HG02759 (cell line): ENCODE data around the gene TSC22D3.
A peak's percentile ranks its signal among the peaks of the same experiment; 100 is the strongest.

Source experiments
- ATAC-seq: cut with Tn5 transposase; IDR thresholded peaks from one replicate; pipeline ENCODE4 v1.9.1; 2021; ENCODE audit warnings: mild to moderate bottlenecking, moderate library complexity; ENCODE audit not compliant: unreplicated experiment

Gene TSC22D3

GRCh38 chrX:107763647-107764046, 11.9 kb downstream of the TSC22D3 start:
- no peak for ATAC-seq

GRCh38 chrX:107760304-107761077, 15.1 kb downstream of the TSC22D3 start:
- ATAC-seq: no peak

GRCh38 chrX:107758231-107758766, 17.3 kb downstream of the TSC22D3 start:
- ATAC-seq: no peak

GRCh38 chrX:107755721-107756120, 19.9 kb downstream of the TSC22D3 start:
- ATAC-seq: no peak

GRCh38 chrX:107753187-107753586, 22.4 kb downstream of the TSC22D3 start:
- ATAC-seq: no peak

DNA sequence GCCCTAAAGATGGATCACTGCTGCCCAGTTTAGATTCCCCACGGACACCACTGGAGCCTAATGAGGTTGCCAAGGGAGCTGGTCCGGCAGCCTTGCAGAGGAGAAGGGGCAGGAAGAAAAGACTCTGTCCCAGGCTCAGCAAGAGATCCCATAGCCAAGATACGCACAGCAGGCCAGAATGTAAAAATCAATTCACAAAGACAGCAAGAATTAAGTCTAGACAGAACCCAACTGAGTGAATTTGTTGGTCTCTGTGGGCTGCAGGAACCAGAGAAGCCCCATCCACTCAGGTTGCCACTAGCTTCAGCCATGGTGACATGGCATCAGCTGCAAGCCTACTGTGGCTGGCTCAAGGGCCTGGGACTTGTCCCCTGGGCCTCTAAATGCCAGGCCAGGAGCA, 22.9 kb downstream of the TSC22D3 start:
- no peak for ATAC-seq

- ATAC-seq: no peak
Observed at GRCh38 chrX:107752043-107752442, 23.5 kb downstream of the TSC22D3 start.

DNA sequence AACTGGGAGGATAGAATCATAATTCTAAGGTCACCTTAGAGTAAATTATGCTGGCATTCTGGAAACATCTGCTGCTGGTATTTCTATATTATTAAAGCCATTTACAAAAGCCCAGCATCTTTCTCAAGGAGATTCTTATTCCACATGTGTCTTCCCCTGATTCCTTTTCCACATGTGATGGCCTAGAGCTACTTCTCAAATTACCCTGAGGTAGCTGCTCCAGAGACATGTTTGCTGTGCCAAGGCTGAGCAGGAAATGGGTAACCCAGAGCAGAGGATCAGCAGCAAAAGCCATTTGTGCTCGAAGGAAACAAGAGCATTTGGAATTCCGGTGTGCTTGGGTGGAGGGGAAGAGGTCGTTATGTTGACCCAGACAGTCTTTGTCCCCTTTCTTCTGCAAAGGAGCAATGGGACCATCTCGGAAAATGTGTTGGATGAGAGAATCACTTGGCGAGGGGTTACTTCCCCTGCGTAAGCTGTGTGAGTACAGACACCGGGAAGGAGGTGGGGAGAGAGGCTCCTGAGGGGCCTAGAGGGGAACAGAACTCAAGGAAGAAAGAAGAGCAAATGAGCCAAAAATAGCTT, 24.6 kb downstream of the TSC22D3 start:
- no peak for ATAC-seq

- ATAC-seq: no peak
Observed at GRCh38 chrX:107750263-107750662, 25.3 kb downstream of the TSC22D3 start.

DNA sequence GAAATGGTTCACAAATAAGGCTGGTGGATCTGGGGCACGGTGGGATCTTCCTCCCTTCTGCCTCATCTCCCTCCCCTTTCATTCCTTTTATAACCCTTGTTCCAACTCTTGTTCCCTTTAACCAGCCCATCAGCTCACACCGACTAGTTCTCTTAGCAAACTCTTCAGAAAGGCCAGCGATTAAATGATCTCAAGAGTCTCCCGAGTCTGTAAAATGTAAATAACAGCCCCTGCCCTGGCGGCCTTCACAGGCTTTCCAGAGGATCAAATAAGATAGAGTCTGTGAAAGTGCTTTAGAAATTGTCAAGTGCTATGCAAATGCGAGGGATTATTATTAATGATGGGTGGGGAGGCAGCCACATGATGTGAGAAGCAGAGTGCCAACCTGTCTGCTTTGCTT, 27.1 kb downstream of the TSC22D3 start:
- ATAC-seq: no peak

DNA sequence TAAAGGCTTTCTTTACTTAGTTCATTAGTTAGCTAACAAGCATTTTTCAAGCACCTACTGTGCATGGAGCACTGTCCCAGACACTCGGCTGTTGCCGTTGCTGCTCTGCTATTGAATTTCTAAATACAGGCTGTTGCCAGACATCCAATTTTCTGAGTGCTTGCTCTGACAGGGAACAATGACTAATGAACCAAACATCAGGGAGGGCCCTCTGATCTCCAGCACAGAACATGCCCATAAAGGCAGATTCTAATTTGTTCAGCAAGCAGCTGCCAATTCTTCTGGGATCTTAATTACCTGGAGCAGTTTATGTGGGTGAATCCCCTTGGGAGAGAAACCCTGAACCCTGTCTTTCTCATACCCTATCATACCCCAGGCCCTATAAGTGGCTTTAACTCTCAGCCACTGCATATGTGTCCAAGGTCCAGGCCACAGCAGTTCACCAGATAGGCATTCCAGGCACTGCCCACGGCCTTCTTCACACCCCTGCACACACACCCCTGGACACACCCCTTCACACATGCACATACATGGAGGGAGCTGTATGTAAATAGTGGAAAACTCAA, 27.9 kb downstream of the TSC22D3 start:
- no peak for ATAC-seq

GRCh38 chrX:107744868-107745267, 30.7 kb downstream of the TSC22D3 start:
- ATAC-seq: no peak

DNA sequence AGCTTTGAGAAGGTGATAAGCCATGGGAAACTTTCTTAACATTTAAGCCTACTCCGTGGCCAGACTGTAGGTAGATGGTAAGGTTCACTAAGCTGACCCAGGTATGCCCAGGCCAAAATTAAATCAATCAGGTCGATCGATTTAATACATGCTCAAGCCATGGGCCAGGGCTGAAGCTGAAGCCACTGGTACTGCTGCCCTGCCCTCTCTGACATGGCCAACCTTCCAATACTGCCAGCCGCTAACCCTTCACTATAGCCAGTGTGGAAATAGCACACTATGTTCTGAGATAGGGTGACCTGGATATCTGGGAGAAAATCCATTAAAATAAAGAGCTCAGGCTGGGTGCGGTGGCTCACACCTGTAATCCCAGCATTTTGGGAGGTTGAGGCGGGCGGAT, 31.6 kb downstream of the TSC22D3 start:
- no peak for ATAC-seq

DNA sequence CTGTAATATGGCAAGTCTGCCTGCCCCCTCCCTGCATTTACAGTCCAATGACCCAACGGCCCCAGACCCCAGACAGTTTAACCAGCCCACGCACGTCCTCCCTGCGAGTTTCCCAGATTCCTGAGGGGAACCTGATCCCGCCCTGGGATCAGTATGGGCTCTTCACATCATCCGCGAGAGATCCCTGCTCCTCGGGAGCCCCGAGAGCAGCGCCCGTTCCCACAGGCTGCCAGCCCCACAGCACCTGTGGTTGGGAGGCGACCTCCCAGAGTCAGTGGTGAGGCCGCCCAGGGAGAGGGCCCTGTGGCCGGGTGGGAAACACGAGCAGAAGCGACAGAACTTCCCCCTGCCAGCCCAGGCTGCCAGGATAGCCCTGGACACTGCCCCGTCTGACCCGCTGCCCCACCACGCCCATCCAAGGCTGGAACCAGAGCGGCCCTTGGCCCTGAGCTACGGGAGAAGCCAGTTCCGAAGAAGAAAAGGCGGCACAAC, 32.8 kb downstream of the TSC22D3 start:
- ATAC-seq: no peak

DNA sequence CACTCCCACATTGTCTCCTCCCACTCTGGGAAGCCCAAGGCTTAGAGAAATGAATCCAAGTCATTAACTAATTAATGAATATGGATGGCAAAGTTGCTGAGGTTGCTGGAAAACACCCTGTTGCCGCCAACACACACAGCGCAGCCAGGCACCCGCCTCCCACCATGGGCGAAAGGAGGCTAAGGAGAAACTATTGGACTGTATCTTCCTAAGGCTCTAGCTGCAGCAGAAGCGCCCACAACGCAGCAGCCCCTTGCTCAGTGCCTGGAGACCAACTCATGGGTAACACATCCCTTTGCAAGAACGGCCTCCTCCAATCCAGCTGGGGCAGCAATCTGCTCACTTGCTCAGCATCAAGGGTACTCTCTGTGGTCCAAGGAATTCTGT, 34.2 kb downstream of the TSC22D3 start:
- ATAC-seq: peak; percentile 39

DNA sequence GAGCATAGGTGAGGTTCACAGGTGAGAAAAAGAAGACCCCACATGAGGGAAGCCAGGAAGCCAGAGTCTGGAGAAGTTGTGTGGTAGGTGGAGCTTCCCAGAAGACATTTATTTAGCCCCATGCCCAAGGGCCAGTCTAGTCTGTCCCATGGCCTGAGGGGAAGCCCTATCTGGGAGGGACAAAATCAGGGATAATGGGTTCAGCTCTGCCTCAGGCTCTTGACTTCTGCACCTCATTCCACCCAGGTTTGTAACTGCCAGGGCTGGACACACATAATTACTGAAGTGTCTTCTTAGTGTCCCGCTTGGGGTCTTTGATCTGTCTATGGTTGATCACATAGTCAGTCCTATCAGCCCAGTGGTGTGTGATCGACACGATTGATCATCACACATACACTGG, 36.0 kb downstream of the TSC22D3 start:
- no peak for ATAC-seq

- ATAC-seq: no peak
Observed at GRCh38 chrX:107738768-107739167, 36.8 kb downstream of the TSC22D3 start.

- no peak for ATAC-seq
Observed at GRCh38 chrX:107738272-107738671, 37.3 kb downstream of the TSC22D3 start.

- ATAC-seq: no peak
Observed at GRCh38 chrX:107736781-107737531, 38.6 kb downstream of the TSC22D3 start.

- no peak for ATAC-seq
Observed at GRCh38 chrX:107734646-107735045, 40.9 kb downstream of the TSC22D3 start.

DNA sequence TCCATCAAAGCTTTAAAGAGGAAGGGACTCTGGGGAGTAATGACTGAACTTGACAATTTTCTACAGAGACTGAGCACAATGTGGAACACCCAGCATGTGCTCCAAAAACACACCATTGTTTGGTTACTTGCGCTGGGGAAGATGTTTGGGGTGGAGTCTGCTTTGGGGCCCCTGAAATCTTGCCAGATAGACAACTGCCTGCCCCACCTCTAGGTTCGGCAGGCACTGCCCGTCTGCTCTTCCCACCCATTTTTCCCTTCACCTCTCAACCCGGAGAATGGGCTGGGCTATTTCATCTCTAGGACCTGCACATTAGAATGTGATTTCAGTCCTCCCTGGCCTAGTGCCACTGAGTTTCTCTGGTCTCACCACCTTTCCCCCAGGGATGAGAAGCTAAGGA, 41.9 kb downstream of the TSC22D3 start:
- no peak for ATAC-seq
